NCI-H2107 (cell line): ENCODE results near the gene NEK10.

Experiments used
- DNase-seq: peaks from one replicate; lab custom pipeline; 2025; lab: John Stamatoyannopoulos, UW

NEK10 gene

DNA sequence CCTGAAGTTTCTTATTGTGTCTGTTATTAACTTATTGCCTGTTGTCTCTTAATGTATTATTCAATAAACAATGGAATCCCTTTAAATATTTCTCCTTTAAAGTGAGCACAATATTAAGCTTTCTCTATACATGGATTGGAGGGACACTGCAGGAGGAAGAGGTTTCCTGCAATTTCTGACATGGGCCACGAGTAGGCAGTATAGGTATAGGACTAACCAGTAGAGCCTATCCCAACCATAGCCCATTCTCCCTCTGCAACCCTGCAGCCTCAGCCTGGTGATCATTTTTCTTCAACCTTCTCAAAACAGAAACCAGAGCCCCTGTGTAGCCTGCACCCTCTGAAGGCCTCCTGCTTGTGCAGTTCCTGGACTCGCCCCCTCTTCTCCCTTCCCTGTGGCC lies 124.8 kb downstream of the NEK10 start:
- DNase-seq, result no peak

DNA sequence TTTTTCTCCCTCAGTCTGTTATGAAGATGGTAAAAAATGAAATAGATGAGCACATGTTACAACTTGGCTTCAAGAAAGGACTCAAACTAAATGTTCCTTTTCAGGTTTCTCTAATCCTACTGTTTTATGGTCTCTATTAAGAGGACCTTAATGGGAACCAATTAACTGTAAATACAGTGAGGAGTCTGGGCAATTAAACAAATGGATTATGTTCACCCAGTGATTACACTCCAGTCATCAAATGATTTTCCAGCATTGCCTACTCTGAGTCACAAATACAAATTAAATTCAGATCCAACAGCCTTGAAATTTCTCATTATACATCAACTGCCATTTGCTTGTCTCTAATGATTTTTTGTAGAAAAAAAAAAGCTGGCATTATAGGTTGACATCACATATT lies 129.2 kb downstream of the NEK10 start:
- no peak for DNase-seq

DNA sequence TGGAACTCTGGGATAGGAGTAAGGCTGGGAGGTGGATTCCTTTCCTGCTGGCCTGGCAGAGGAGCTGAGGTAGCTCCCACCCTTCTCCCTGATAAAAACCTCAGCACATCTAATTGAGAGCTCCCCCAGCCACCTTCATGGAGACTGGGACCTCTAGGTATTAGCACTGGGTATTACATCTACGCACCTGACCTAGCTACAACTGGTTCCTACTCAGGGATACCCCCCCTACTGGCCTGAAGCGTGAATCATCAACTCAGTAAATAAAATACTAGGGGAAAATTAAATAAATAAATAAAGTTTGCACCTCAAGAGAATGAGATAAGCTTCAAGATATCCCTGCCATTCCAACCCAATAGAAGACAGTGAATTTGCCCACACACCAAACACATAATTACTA lies 140.4 kb downstream of the NEK10 start:
- DNase-seq, result no peak

DNA sequence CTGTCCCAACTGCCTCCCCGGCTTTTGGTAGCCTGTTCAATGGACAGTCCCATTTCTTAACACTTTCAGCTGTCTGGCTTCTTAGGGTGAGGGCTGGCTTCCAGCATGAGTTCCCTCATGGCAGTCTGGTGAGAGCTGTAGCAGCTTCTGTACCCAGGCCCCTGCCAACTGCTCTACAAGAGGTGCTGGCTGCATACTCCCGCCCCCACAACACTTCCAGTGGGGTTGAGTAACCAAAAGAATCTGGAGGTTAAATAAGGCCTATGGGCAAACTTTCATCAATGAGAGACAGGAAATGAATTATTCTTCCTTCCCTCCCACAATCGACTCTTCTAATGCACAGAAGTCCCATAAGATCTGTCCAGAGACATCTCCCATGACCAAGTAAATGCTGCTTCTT lies 145.0 kb downstream of the NEK10 start:
- no peak for DNase-seq

DNA sequence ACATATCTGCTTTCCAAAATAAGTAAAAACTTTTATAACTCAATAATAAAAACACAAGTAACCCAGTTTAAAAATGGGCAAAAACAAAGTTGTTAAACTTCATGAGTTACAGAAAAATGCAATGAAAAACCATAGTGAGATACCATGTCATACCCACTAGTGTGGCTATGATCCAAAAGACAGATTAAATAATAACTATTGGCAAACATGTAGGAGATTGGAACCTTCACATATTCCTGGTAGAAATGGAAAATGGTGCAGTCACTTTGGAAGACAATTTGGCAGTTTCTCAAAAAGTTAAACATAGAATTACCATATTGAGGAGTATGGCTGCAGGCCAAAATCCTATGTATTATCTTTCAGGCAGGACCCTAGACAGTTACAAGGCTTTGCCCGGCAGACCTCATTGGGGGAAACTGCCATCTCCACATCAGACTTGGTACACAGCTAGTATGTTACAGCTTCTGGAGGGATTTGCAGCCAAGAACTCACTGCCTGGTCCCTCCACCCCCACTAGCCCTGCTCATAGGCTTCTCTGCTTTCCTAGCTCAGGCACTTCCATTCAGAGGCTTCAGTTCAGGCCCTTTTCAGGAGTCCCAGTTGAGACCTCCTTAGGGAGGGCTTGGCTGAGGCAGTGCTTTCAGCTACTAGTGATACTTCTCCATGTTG lies 147.8 kb downstream of the NEK10 start:
- no peak for DNase-seq

DNA sequence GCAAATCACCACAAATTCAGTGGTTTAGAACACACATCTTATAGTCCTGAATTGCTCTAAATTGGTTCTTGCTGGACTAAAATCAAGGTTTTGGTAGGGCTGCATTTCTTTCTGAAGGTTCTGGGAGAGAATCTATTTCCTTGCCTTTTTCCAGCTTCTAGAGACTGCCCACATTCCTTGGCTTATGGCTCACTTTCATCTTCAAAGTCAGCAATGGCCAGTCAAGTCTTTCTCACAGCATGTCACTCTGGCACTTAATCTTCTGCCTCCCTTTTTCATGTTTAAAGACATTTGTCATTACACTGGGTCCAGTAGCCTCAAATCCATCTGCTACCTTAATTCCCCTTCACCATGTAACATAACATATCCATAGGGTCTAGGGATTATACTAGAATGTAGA lies 149.0 kb downstream of the NEK10 start:
- DNase-seq, result no peak

DNA sequence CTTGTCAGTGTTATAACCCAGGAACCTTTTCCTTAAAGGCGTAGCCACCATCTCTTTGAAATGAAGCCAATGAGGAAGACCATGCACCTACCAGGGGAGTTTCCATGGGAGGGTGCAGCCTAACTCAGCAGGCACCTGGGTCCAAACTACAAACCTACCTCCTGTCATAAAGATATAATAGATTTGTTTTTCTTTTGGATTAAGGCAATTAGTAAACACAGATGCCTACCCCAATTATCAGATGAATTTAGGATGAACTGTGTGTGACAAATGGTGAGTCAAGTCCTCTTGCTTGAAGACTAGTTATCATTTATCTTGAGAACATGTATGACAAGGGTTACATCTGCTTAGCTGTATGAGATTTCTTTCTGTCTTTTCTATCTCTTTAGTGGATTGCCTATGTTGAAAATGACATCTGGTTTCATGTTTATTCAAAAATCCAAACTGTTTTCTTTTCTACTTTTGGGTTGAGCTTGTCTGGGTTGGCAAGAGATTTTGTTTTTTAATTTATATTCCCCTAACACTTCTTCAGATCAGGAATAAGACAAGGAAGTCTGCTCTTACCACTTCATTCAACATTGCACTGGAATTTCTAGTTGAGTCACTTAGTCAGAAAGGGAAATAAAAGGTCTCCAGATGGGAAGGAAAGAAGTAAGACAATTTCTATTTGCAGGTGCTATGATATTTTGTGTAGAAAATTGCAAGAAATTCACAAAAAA lies 149.9 kb downstream of the NEK10 start:
- DNase-seq, result no peak

DNA sequence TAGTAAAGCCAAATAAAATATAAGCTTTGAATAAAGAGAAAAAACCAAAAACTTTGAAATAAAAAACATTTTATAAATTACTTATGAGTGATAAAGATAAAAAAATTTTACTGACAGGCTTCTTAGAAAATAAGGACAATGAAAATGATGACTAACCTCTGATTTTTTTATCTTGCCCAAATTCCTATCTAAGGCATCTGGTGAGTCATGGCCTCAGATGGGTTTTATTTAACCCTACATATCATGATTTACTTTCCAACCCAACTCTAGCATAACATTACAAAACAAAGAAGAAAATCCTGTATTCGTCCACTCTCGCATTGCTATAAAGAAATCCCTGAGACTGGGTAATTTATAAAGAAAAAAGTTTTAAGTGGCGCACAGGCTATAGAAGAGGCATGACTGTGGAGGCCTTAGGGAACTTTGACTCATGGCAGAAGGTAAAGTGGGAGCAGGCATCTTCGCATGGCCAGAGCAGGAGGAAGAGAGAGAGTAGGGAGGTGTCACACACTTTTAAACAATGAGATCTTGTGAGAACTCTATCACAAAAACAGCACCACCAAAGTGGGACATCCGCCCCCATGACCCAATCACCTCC lies 152.1 kb downstream of the NEK10 start:
- DNase-seq, result no peak

DNA sequence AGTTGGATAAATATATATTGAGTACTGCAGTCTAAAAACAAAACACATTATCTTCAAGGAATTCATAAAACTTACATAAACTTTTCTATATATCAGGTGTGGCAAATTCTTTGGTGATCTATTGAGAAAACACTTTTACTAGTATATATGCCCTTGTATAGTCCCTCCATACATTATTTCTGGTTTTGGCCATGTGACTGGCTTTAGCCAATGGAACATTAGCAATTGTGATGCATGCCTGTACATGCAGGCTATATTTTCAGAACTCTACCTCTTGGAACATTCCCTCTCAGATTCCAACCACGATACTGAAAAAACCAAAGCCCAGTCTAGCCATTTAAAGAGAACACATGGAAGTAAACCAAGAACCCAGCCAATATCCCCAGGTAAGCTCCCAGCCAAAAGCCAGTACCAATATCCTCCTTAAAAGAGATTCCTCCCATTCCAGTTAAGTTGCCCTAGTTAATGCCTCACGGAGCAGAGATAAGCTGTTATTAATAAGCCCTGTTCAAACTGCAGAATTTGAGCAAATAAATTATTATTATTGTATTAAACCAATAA lies 152.8 kb downstream of the NEK10 start:
- no peak for DNase-seq

DNA sequence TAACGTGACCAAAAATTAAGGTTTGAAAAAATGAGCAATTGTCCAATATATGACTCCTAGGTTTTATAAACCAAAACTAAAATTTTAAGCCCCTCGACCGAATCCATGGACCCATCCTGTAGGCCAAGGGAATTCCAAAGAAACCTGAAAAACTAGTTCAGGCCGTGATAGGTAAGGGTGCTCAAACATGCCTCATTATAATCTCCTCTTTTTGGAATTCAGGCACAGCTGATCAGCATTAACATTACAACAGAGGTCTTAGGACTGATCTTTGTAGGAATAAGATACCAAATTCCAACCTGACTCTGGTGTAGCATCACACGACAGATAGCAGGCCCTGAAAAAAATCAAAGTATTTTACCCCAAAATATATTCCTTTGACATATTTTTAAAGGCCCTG lies 155.7 kb downstream of the NEK10 start:
- no peak for DNase-seq

DNA sequence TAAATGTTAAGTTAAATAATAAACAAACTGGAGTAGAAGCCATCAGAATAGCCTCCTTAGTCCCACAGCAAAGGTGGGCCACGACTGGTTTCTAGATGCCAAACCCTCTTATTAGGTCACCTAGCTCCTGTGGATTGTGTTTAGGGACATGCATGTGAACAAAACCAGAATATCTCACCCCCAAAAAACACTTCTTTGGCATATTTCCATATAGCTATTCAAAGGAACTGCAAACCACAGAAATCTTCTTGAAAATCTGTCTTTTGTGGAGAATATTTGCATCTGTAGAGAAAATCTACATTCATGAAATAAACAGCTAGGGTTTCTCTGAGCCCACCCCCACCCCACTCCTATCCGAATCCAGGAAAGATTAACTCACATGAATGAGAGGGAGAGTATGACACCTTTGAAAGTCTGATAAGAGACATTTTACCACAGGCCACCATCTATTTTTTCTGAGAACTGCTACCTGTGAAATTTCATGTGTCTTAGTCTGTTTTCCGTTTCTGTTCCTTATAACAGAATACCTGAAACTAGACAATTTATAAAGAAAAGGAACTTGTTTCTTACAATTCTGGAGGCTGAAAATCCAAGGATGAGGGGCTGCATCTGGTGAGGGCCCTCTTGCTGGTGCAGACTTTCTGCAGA lies 159.4 kb downstream of the NEK10 start:
- no peak for DNase-seq

DNA sequence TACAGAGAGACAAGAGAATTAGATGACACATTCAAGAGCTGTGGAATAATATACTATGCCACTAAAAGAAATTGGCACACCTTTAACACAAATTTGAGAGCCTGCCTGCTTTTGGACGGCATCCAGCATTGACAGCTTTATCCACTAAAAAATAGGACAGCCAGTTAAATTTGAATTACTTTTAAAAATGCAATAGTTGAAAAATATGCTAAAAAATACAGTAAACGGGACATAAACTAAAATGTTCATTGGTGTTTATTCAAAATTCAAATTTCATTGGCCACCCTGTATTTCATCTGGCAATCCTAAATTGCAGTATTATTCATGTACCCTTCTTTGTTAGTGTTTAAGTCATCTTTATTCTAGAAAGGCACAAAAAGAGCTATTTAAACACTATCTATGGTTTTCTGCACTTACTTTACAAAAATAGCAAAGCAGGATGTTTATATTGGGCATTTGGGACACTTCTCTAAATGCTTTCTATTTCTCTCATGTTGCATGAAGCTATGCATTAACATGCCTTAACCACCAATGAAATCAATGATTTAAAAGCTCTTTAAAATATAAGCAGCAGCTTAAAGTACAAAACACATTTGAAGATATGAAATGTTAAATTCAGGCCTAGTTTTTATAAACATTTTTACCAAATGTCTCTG lies 160.1 kb downstream of the NEK10 start:
- no peak for DNase-seq

DNA sequence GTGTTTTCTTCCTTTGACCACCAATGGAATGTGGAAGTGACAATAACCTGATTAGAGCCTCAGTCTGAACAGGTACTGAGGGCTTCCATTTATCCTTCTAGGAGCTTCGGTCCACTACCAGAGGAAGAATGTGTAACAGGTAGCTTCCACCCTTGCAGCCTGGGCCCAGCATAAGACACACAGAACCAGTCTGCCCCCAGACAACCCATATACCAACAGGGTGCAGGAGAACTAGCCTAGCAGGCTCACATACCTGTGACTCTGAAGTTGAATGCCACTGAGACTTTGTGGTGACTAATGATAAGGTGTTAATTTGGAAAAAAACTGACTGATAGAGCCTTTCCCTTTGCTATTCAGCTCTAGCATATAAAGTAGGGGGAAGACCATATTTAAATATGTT lies 166.2 kb downstream of the NEK10 start:
- no peak for DNase-seq

DNA sequence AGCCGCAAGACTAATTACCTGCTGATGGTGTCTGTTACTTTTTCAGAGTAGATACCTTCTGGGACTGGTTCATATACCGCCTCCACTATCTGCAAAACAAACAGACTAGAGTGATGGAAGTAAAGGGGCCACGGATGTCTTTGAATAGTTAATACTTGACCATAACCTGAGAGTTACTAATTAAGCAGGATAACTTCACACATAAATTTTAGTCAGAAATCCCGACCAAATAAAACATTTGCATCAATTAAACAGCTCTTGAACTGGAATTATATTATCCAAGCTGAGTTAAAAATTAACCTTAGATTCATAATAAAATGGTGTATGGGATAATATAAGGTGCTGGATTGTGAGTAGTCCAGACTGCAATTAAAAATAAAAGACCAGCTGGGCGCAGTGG lies 167.7 kb downstream of the NEK10 start:
- DNase-seq, result no peak

DNA sequence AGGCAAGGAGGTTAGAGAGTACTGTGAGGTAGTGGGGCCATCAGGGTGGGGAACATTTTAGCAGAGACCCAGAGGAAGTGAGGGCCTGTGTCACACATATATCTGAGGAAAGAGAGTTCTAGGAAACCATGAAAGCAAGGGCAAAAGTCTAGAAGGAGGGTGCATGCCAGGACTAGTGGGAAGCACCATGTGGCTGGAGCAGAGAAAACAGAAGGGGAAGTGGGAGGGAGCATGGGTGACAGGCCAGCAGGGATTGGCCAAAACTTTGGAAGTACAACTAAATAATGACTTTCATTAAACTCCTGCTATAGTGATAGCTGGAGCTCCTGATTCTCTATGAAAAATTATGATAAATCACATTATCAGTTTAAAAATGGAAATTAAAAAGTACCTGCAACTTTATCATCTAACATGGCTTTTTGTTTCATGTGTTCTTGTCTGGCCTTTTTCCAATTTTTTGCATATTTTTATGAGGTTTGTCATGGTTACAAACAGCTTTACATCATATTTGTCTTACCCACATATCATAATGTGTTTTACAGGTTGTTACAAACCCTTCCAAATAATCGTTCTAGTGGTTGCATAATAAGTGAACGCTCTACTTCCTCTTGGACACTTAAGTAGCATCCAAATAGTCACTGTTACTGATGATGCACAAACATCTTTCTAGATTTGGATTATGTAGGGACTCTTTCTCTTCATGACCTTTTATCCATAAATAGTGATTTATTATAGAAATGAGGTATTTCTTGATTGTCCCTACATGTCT lies 168.3 kb downstream of the NEK10 start:
- no peak for DNase-seq

DNA sequence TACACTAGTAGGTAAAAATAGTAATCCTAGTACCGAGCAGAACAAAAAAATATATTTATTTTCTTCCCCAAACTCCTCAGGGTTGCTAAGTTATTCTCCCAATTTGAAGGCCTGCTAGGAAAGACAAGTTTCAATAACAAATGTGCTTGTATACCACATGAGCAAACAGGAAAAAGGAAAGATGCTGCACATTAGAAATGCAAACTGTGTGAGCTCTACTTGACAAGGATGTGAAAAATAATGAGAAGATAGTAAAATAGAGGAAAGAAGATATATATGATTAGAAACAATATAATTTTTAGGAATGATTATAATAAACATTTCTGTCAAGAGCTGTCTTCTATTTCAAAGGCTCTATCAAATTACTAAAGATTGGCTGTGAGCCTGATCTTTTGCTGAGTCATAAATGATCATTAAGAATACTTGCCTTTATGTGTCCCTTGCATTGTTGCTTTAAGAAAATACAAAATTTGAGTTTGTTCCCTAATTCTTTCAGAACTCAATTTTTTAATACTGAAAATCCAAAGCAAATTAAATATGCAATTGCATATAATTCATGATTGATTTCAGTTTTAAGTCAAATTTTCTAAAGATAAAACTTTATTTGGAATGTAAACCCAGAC lies 174.2 kb downstream of the NEK10 start:
- DNase-seq, result no peak

DNA sequence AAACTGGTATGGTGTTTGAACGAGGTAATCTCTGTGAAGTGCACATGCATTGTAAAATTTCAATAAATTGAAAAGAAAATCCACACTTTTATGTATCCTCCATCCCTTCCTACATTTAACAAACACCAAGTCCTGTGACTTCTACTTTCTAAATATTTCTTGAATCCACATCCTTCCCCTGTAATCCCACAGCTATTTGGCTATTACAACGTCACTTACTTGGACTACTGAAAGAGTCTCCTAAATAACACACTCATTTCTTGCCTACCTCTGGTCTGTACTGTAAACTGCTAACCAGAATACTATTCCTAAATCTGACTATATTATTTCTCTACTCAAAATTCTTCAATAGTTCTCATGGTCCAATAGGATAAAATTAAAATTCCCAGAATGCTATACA lies 176.1 kb downstream of the NEK10 start:
- DNase-seq, result no peak

DNA sequence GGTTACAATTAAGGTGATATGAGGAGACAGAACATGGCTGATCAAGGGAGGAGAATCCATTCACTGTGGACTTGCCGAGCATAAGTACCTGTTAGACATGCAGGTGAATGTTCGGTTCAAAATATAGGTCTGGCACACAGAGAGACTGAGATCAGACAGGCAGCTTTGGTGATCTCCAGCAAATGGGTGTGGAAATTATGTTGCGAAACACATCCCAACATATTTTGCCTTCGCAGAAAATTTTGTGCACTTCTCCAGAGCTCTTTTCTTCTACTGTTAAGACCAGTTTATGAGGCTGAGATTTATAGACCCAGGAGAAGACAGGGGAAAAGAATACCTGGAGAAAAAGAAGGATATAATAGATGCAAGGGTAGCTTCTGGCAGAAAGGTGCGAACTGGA lies 183.2 kb downstream of the NEK10 start:
- DNase-seq, result no peak

DNA sequence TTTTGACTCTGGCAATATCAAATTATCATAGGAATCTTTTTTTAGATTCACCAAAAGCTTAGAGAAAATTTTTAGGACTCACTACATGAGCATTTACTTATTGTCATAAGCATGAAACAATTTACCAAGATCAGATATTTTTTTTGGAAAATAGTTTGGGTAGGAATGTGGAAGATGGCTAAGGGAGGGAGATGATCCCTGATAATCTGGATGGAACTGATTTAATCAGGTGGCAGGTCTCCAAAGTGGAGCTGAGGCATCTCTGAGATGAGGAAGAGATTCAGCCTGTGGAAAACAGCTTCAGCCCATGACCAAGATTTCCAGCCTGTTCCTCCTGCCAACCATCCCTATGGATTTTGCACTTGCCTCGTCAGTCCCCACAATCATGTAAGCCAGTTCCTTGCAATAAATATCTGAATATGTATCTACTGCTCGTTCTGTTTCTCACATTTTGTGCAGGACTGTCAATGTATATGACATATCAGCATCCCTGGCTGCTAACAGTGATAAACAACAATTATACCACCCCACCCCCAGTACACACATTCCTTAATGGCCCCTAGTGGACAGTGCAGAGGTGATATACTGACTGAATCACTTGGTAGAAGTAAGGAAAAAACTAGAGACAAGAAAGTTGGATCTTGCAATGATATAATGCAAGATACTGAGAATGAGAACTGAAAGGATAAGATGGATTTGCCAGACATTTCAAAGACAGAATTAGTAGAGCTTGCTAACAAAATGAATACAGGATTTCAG lies 183.8 kb downstream of the NEK10 start:
- DNase-seq, result no peak

DNA sequence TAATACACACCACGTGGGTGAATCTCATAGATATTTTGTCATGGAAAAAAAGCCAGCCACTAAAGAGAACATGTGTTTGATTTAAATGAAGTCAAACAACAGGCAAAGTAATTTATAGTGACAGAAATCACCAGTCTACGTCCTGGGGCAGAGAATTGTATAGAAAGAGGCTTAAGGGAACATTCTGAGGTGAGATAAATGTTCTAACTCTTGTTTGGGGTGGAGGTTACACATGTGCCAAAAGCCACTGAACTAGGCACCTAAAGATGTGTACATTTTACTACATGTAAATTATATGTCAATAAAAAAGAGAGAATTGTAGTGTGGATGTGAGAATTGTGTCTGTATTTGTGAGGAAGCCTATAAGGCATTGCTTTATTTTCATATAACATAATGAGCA lies 184.9 kb downstream of the NEK10 start:
- DNase-seq, result no peak
